Osteocyte (in vitro differentiated cells): ENCODE measurements around the gene TRMT5. TPM values are rescaled to one million over a fixed set of nuclear protein-coding genes. Genes with fewer than 3 reads are reported as not detected.

Experiments
- DNase-seq: peaks from one replicate; pipeline ENCODE4 v3.0.0; 2021; ENCODE audit warnings: mixed read lengths; ENCODE audit not compliant: unreplicated experiment; ENCODE audit errors: extremely low spot score
- H3K27ac Mint-ChIP-seq: one replicate; pipeline ENCODE4 v1.8.0; 2021; ENCODE audit warnings: mild to moderate bottlenecking, mixed read lengths; ENCODE audit not compliant: unreplicated experiment
- H3K27me3 Mint-ChIP-seq: one replicate; pipeline ENCODE4 v1.8.0; 2021; ENCODE audit warnings: mixed read lengths; ENCODE audit not compliant: unreplicated experiment
- H3K36me3 Mint-ChIP-seq: one replicate; pipeline ENCODE4 v1.8.0; 2021; ENCODE audit warnings: mixed read lengths; ENCODE audit not compliant: unreplicated experiment
- H3K4me1 Mint-ChIP-seq: one replicate; pipeline ENCODE4 v1.8.0; 2021; ENCODE audit warnings: mixed read lengths; ENCODE audit not compliant: unreplicated experiment
- H3K4me3 Mint-ChIP-seq: one replicate; pipeline ENCODE4 v1.8.0; 2021; ENCODE audit warnings: mild to moderate bottlenecking, moderate library complexity, mixed read lengths; ENCODE audit not compliant: unreplicated experiment
- H3K9me3 Mint-ChIP-seq: one replicate; pipeline ENCODE4 v1.8.0; 2021; ENCODE audit warnings: mixed read lengths; ENCODE audit not compliant: unreplicated experiment
- total RNA-seq: library from RNA; stranded (reverse); gene quantifications from 2 replicates; pipeline ENCODE4 v1.2.1, GENCODE V29; 2021
- TF ChIP-seq, protein P1 (sequence below): fragments of 200-600 bp; sonication (generic); IDR thresholded peaks from 2 replicates; pipeline ENCODE4 v1.5.0; 2021; ENCODE audit warnings: antibody characterized with exemption, mild to moderate bottlenecking, moderate library complexity

The TRMT5 gene
- total RNA-seq, 1 donor from 2014 or later: 17.0 TPM

DNA sequence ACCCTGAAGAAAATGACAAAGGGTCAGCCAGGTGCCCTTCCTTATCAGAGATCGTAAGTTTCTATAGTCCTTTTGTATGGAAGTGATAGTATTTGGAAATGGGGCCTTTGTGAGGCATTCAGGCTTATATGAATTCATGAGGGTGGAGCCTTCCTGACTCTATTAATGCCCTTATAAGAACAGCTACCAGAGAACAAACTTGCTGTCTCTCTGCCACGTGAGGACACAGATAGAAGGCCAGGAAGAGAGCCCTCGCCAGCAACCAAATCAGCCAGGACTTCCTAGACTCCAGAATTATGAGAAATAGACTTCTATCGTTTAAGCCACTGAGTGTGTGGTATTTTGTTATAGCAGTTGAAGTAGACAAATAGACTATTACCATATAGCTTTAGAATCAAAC lies 36.7 kb downstream of the TRMT5 start:
- no peaks in the 10 kb centered on the region for H3K27me3 Mint-ChIP-seq
- H3K27ac Mint-ChIP-seq: no peak overlapping the region
- no peak overlapping the region for H3K4me3 Mint-ChIP-seq
- DNase-seq: no peak
- TF ChIP-seq, protein P1, sequence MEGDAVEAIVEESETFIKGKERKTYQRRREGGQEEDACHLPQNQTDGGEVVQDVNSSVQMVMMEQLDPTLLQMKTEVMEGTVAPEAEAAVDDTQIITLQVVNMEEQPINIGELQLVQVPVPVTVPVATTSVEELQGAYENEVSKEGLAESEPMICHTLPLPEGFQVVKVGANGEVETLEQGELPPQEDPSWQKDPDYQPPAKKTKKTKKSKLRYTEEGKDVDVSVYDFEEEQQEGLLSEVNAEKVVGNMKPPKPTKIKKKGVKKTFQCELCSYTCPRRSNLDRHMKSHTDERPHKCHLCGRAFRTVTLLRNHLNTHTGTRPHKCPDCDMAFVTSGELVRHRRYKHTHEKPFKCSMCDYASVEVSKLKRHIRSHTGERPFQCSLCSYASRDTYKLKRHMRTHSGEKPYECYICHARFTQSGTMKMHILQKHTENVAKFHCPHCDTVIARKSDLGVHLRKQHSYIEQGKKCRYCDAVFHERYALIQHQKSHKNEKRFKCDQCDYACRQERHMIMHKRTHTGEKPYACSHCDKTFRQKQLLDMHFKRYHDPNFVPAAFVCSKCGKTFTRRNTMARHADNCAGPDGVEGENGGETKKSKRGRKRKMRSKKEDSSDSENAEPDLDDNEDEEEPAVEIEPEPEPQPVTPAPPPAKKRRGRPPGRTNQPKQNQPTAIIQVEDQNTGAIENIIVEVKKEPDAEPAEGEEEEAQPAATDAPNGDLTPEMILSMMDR: no peak
- no peaks in the 10 kb centered on the region for H3K9me3 Mint-ChIP-seq
- H3K4me1 Mint-ChIP-seq: peaks cover 18% of the 10 kb centered on the region
- H3K36me3 Mint-ChIP-seq: peaks cover 12% of the 10 kb centered on the region

DNA sequence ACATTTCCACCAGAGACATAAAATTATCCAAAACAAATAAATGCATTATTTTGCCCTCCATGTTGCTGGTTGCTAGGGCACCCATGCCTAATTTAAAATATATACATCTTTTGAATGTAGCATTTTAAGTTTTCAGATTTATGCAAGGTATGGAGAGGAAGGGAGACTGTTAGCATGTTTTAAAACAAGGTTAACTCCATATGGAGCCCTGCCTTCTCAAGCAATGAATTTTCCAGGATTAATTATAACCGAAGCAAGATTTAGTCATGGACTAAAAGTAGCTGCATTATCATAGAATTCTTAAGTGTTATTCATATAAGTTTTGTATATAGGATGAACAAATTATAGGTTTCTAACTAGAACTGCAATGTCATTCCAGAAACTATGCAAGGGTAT lies 37.2 kb downstream of the TRMT5 start:
- H3K4me1 Mint-ChIP-seq: peaks cover 16% of the 10 kb centered on the region
- no peak for DNase-seq
- no peaks in the 10 kb centered on the region for H3K9me3 Mint-ChIP-seq
- no peaks in the 10 kb centered on the region for H3K27me3 Mint-ChIP-seq
- H3K27ac Mint-ChIP-seq: no peak overlapping the region
- H3K36me3 Mint-ChIP-seq: peaks cover 12% of the 10 kb centered on the region
- TF ChIP-seq, protein P1: no peak
- H3K4me3 Mint-ChIP-seq: no peak overlapping the region

DNA sequence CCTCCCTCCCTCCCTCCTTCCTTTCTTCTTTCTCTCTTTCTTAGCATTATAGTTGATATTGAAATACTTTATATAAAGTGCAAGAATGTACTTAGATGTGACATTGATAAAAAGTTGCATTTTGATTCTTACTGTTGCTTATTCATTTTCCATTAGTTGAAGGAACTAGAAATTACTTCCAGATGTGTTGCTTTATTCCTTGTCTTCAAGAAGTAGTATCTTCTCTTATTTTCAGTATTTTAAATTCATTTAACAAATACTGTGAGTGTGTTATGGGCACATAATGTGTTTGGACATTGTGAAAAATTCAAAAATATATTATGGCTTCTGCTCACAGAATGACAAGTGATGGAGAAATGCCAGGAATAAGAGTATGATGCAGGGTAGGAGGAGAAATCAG lies 45.6 kb downstream of the TRMT5 start:
- no peak overlapping the region for H3K4me3 Mint-ChIP-seq
- TF ChIP-seq, protein P1: no peak
- H3K9me3 Mint-ChIP-seq: no peaks in the 10 kb centered on the region
- H3K27me3 Mint-ChIP-seq: no peaks in the 10 kb centered on the region
- H3K36me3 Mint-ChIP-seq: peaks cover 4% of the 10 kb centered on the region
- H3K4me1 Mint-ChIP-seq: peaks cover 22% of the 10 kb centered on the region
- DNase-seq: no peak
- peak overlapping the region; percentile 70 for H3K27ac Mint-ChIP-seq

DNA sequence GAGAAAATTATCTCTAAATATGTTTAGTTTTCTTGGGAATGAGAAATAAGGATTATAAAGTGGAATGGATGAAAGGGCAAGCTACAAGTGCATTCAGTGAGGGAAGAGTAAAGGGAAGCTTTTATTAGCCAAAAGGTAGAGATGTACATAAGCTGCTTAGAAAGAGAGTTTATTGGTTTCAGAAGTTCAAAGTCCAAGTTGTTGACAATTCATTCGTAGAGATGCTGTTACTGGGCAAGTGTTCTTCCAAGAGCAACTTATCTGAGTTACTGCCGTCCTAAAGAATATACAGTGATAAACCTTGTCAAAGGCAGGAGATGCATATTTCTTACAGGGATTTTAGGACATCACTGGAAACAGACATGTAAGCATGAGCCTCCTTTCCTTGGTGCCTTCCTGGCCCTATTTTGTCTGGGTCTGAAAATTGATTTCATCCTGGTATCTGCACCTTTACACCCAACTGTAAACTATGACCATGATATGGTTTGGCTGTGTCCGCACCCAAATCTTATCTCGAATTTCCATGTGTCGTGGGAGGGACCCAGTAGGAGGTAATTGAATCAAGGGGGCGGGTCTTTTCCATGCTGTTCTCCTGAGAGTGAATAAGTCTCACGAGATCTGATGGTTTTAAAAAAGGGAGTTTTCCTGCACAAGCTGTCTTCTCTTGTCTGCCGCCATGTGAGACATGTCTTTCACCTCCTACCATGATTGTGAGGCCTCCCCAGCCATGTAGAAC lies 46.8 kb downstream of the TRMT5 start:
- Mint-ChIP-seq H3K4me1 (peaks cover 22% of the 10 kb centered on the region), H3K4me3 (no peak overlapping the region), H3K9me3 (no peaks in the 10 kb centered on the region), H3K27ac (no peak overlapping the region), H3K27me3 (no peaks in the 10 kb centered on the region), H3K36me3 (peaks cover 4% of the 10 kb centered on the region)
- TF ChIP-seq, protein P1: no peak
- DNase-seq: no peak

DNA sequence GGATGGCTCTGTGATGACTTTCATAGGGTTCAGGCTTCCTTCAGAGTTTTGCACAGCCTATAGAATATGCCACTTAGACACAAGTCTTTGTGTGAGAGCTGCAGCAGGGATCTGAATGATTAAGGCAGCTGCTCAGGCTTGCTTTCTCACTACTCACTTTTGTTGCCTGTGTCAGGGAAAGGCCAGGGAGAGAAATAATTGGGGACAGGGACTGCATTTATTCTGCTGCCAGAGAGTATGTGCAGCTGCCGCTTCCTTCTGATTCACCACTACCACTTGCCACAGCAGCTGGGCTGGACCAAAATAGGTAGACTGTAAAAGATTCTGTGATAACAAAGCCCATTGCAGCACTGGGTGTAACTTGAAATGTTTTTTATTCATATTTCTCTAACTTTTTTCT lies 49.7 kb downstream of the TRMT5 start:
- no peaks in the 10 kb centered on the region for H3K27me3 Mint-ChIP-seq
- no peak overlapping the region for H3K27ac Mint-ChIP-seq
- TF ChIP-seq, protein P1: no peak
- H3K4me1 Mint-ChIP-seq: peaks cover 22% of the 10 kb centered on the region
- H3K36me3 Mint-ChIP-seq: peaks cover 6% of the 10 kb centered on the region
- H3K9me3 Mint-ChIP-seq: no peaks in the 10 kb centered on the region
- DNase-seq: no peak
- no peak overlapping the region for H3K4me3 Mint-ChIP-seq
